Omental fat pad (tissue), 4 donors: Measurements from ENCODE around the gene CMIP. TPM values are rescaled to one million over a fixed set of nuclear protein-coding genes. Genes with fewer than 3 reads are reported as not detected.
"Not testable (repeated sequence)": the region's sequence is repeated elsewhere in the genome, so short reads cannot be mapped to it uniquely, and the experiment has no call there.

Experiments
- ATAC-seq: fragments of 150-250 bp; one replicate; pipeline ENCODE4 v1.9.1; 2016; ENCODE audit warnings: mild to moderate bottlenecking, moderate library complexity; ENCODE audit not compliant: low FRiP score
- DNase-seq: peaks from one replicate; pipeline ENCODE4 v3.0.0-alpha.2; 2019; ENCODE audit warnings: low spot score
- total RNA-seq, 4 donors: library from RNA; depleted of rRNA; stranded (reverse); fragments of >200 nt; gene quantifications; one replicate each; pipeline ENCODE4 v1.1.0, GENCODE V29; 2016
- TF ChIP-seq, protein P1 (sequence below), 3 donors: fragments of 450-650 bp; IDR thresholded peaks; one replicate each; pipeline ENCODE4 v1.5.1; 2016 to 2017; ENCODE audit warnings: antibody characterized with exemption in 3 of 3, mild to moderate bottlenecking in 3 of 3, moderate library complexity in 2 of 3

Gene CMIP
- total RNA-seq, 4 donors from 2014 or later, result 15.8 to 52.8 (median 32.0) TPM

GRCh38 chr16:81518439-81518757, 73.8 kb downstream of the CMIP start:
- no peak for ATAC-seq

GRCh38 chr16:81519301-81520150, 74.9 kb downstream of the CMIP start:
- TF ChIP-seq, protein P1, sequence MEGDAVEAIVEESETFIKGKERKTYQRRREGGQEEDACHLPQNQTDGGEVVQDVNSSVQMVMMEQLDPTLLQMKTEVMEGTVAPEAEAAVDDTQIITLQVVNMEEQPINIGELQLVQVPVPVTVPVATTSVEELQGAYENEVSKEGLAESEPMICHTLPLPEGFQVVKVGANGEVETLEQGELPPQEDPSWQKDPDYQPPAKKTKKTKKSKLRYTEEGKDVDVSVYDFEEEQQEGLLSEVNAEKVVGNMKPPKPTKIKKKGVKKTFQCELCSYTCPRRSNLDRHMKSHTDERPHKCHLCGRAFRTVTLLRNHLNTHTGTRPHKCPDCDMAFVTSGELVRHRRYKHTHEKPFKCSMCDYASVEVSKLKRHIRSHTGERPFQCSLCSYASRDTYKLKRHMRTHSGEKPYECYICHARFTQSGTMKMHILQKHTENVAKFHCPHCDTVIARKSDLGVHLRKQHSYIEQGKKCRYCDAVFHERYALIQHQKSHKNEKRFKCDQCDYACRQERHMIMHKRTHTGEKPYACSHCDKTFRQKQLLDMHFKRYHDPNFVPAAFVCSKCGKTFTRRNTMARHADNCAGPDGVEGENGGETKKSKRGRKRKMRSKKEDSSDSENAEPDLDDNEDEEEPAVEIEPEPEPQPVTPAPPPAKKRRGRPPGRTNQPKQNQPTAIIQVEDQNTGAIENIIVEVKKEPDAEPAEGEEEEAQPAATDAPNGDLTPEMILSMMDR (IDR thresholded peaks at IDR 0.05), result no peak
- no peak for ATAC-seq
- no peak for DNase-seq

More at GRCh38 chr16:81518439-81518757, 73.8 kb downstream of the CMIP start:
- TF ChIP-seq, protein P1 (IDR thresholded peaks at IDR 0.05), result no peak
- no peak for DNase-seq

DNA sequence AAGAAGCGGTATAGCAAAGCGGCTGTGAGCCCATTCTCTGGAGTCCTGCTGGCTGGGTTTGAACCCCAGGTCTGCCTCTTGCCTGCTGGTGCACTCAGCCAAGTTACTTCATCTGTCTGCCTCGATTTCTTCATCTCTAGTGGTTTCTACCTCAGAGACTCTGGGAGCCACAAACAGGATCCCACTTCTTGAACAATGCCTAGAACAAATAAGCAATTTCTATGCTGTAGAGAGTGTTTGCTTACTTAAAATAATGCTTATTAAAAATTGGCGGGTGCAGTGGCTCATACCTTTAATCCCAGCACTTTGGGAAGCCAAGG, 75.5 kb downstream of the CMIP start:
- ATAC-seq (no peak), DNase-seq (no peak)
- TF ChIP-seq, protein P1 (IDR thresholded peaks at IDR 0.05), result no peak

- TF ChIP-seq, protein P1 (IDR thresholded peaks at IDR 0.05), result no peak
- no peak for DNase-seq
- ATAC-seq, result no peak
Measured at GRCh38 chr16:81520560-81521135, 76.0 kb downstream of the CMIP start.

DNA sequence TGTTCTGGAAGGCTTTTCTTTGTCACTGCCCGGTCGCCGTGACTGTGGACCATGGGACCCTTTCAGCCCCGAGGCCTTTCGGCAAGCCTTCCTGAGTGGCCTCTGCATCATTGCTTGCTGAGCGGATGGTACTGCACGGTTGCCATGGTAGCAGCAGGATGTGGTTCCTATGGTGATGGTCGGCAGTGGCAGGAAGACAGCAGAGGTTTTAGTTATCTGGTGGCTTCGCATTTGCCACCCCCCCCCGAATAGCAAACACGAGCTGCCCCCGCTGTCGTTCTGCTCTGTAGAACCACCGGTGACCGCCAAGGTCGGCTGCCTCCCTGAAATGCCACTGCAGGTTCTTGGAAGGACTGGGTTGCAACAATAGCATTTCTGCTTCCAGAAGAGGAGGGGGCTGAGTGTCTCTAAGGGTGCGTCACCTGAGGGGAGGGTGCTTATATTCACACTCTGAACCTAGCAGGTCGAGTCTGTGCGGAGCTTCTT, 76.6 kb downstream of the CMIP start:
- TF ChIP-seq, protein P1 (IDR thresholded peaks at IDR 0.05), result no peak
- no peak for DNase-seq
- no peak for ATAC-seq

- no peak for DNase-seq
- no peak for ATAC-seq
- TF ChIP-seq, protein P1 (IDR thresholded peaks at IDR 0.05), result no peak
Measured at GRCh38 chr16:81522108-81522701, 77.6 kb downstream of the CMIP start.

DNA sequence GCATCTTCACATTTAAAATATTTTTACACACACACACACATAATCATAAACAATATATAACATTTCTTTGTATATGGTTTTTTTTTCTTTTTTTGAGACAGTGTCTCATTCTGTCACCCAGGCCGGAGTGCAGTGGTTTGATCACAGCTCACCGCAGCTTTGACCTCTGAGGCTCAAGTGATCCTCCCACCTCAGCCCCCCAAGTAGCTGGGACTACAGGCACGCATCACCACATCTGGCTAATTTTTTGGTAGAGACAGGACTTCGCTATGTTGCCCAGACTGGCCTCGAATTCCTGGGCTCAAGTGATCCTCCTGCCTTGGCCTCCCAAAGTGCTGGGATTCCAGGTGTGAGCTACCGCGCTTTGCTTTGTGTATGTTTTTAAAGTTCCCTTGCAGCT, 78.2 kb downstream of the CMIP start:
- not testable (repeated sequence) for ATAC-seq, DNase-seq
